ENCODE results near the gene RPL27A.

RPL27A gene

GRCh38 chr11:8723711-8724110 lies 41.1 kb downstream of the RPL27A start:
- no peak for DNase-seq

GRCh38 chr11:8724682-8725081 lies 42.1 kb downstream of the RPL27A start:
- no peak for DNase-seq

DNA sequence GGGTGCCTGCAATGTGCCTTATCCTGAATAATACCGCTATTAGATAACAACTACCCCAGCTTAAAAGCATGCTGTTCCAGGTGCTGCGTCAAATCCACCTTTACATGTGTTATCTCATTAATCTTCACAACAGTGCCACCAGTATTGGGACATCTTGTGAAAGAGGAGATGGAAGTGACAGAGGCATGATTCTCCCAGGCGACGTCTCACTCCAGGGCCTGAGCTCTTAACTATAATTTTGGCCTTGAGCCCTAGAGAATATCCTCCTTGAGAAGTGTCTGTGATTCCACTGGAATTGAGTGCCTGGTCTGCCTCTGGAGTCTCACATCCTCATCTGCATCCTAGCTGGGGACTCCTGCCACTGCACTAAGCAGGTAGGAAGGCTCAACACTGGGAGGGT lies 43.8 kb downstream of the RPL27A start:
- DNase-seq = no peak

DNA sequence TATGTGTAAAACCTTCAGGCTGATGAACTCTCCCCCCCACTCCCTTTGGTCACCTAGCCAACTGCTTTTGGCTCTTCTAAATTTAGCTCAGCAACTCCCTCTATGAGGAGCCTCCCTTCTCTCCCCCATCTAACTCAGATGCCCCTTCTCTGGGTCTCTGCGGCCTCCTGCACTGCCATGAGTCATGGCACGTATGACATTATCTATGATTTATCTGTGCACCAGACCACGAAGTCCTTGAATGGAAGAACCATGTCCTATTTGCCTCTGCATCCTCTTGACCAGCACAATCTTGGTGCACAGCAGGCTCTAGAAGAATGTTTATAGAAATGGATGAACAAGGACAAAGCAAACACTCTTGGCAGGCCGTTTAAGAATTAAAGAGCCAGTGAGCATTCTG lies 46.0 kb downstream of the RPL27A start:
- no peak for DNase-seq

- no peak for DNase-seq
Observed at GRCh38 chr11:8729067-8729466, 46.5 kb downstream of the RPL27A start.

DNA sequence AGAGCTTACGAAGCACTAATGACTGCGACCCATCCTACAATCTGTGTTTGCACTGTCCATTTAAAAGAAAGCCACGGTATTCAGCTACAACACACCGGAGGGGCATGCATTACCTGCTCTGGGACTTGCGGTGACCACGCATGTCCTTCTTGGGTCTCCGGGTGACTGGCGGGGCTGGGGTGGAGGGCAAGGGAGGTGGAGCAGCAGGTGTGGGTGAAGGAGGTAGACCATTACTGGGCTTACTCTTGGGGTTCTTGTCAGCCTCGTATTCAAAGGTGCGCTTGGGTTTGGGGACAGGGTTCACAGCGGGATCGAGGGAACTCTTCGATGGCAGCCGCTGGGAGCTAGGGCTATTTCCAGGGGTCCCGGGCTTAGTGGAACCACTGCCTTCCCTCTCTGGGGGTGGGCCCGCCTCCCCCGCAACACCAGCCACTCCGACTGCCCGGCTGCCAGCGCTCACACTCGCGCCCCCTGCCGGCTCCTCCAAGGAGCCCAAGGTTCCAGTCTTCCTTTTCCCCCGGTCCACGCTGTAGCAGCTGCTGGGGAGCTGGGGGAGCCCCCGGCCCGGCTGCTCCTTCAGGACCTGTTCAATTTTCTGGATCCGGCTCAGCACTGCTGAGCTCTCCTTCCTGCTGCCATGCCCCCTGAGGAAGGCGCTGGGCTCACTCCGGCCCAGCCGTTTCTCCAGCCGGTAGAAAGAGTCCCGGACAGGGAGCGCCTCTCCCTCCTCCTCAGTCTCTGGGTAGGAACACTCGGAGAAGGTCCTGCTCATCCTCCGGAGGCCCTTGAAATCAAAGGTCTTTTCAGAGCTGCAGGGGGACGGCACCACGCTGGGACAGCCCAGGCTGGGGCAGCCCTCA lies 47.5 kb downstream of the RPL27A start:
- no peak for DNase-seq

GRCh38 chr11:8730697-8731020 lies 48.1 kb downstream of the RPL27A start:
- DNase-seq = no peak

DNA sequence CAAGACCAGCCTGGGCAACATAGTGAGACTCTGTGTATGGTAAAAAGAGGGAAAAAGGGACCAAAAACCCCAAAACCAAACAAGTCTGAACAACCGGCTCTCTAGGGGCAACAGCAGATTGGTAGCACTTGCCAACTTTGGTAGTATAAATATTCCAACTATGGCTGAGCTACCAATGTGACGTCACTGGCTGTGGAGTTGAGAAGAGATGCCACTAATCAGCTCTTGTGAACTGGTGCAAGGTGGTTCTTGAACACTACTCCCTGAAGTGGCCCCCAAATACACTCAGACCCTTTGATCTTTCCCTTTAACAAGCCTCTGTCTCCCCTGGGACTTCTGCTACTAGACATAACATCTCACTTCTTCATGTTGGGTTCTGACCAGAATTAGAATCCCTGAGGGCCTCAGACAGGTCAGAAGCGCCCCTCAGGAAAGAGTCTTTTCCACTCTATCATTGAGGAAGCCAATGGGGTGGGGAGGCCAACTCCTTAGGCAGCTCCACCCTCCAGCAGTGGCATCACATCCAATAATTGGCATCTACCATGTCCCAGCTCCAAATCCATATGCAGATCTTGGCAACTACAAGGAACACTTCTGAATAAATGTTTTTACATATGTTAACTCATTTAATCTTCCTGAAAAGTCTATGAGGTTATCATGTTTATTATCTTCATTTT lies 49.2 kb downstream of the RPL27A start:
- DNase-seq = no peak

DNA sequence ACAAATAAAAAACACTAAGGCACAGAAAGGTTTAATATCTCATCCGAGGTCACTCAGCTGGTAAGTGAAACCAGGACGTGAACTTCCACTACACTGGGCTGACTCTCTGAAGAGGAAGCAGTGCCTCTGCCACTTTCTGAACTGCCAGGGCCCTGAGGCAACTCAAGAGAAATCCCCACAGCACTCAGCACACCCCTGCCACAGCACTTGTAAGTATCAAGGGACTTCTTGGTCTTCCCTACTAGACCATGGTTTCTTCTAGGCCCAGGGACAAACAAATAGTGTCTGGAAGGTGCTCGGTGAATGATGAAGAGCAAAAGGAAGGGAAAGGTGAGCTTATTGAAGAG lies 49.7 kb downstream of the RPL27A start:
- no peak for DNase-seq

DNA sequence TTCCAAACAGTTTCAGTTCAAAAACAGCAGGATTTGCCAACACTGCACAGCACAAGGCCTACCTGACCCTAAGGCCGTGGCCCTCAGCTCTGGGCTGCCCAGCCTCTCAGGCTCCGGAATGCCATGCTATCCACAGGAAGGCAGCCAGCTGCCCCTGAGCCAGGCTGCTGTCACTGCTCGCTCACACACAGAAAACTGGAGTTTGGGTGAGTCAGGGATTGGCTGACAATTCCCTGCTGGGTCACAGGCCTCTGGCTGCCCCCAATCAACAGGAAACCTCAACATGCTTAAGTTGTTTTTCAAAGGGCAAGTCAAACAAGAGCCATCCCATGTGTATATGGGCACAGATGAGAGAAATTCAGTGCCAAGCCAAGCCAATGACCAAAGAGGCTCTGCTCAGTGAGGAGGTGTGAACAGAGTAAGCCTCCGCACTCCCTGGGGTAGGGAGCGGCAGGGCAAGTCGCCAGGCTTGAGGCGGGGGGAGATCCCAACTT lies 50.2 kb downstream of the RPL27A start:
- DNase-seq = no peak

DNA sequence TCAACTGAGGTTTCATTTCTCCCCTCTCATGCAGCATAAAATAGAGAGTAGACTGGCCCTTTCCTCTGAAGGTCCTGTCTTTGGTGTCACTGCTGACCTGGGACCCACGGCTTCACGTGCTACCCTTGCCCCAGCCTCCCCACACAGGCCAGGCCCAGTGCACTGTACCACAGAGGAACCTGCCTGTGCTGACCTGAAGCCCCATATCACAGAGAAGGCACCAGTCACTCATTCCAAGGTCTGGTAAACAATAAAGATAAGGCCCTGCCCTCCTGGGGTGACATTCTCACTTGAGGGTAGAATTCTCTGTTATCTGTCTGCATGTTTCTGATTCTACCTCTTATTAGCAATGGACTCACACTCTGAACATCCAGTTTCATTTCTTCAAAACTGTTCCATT lies 51.3 kb downstream of the RPL27A start:
- no peak for DNase-seq

DNA sequence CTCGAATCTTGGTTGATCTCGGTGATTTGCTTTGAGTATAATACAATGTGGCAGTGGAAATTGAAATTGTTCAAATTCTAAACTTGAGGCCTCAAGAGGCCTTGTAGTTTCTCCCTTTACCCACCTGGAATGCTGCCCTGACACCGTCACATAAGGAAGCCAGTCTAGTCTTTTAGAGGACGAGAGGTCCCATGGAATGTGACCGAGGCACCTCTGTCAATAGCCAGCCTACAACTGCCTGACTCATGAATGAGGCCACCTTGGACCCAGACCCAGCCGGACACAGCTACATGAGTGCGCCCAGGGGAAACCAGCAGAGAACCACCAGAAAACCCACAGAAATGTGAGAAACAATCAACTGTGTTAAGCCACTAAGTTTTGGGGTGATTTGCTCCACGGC lies 52.5 kb downstream of the RPL27A start:
- no peak for DNase-seq

GRCh38 chr11:8739309-8739793 lies 56.8 kb downstream of the RPL27A start:
- DNase-seq = no peak
